SK-N-SH treated with all-trans-retinoic acid at 6 μM for 48 hours (cell line): ENCODE data around the gene NEU2.

ENCODE experiments used
- ARNTL ChIP-seq: fragments of 450-650 bp; formaldehyde crosslinking; IDR thresholded peaks from 2 replicates; pipeline ENCODE4 v1.5.0; 2020; ENCODE audit warnings: low read depth, mild to moderate bottlenecking, moderate library complexity, borderline replicate concordance
- BACH2 ChIP-seq: fragments of 250-450 bp; sonication (Bioruptor Pico); IDR thresholded peaks from 2 replicates; pipeline ENCODE4 v1.9.0; 2021; ENCODE audit warnings: mild to moderate bottlenecking, borderline replicate concordance
- CSDC2 ChIP-seq: fragments of 250-450 bp; sonication (Bioruptor Pico); IDR thresholded peaks from 2 replicates; pipeline ENCODE4 v1.5.0; 2020; ENCODE audit warnings: mild to moderate bottlenecking, moderate library complexity
- GLIS3 ChIP-seq: fragments of 250-450 bp; sonication (Bioruptor Pico); IDR thresholded peaks from 2 replicates; pipeline ENCODE4 v1.5.0; 2020; ENCODE audit warnings: mild to moderate bottlenecking, moderate library complexity
- SNAI2 ChIP-seq: fragments of 250-450 bp; sonication (Bioruptor Pico); IDR thresholded peaks from 2 replicates; pipeline ENCODE4 v1.5.0; 2020; ENCODE audit warnings: mild to moderate bottlenecking, moderate library complexity
- TCF4 ChIP-seq: fragments of 250-450 bp; sonication (Bioruptor Pico); IDR thresholded peaks from 2 replicates; pipeline ENCODE4 v1.8.0; 2021; ENCODE audit warnings: mild to moderate bottlenecking, moderate library complexity, borderline replicate concordance
- TOX ChIP-seq: fragments of 250-450 bp; sonication (Bioruptor Pico); IDR thresholded peaks from 2 replicates; pipeline ENCODE4 v1.8.0; 2021; ENCODE audit warnings: mild to moderate bottlenecking, moderate library complexity, borderline replicate concordance
- ZC3H10 ChIP-seq: fragments of 250-450 bp; sonication (Bioruptor Pico); IDR thresholded peaks from 2 replicates; pipeline ENCODE4 v1.5.1; 2021; ENCODE audit warnings: mild to moderate bottlenecking, moderate library complexity
- ZFP3 ChIP-seq: fragments of 250-450 bp; sonication (Bioruptor Pico); IDR thresholded peaks from 2 replicates; pipeline ENCODE4 v1.5.0; 2020; ENCODE audit warnings: mild to moderate bottlenecking, moderate library complexity
- ZFP30 ChIP-seq: fragments of 450-650 bp; formaldehyde crosslinking; IDR thresholded peaks from 2 replicates; pipeline ENCODE4 v1.5.0; 2022; ENCODE audit warnings: mild to moderate bottlenecking, moderate library complexity
- ZNF70 ChIP-seq: fragments of 450-650 bp; formaldehyde crosslinking; IDR thresholded peaks from 2 replicates; pipeline ENCODE4 v1.5.0; 2020; ENCODE audit warnings: mild to moderate bottlenecking, moderate library complexity
- TF ChIP-seq, protein P1 (sequence below): fragments of 250-450 bp; sonication (Bioruptor Pico); IDR thresholded peaks from 2 replicates; pipeline ENCODE4 v1.5.0; 2020; ENCODE audit warnings: mild to moderate bottlenecking, moderate library complexity
- TF ChIP-seq, protein P2 (sequence below): fragments of 250-450 bp; sonication (Bioruptor Pico); IDR thresholded peaks from 2 replicates; pipeline ENCODE4 v1.8.0; 2021; ENCODE audit warnings: low read depth, mild to moderate bottlenecking, moderate library complexity, borderline replicate concordance
- TF ChIP-seq, protein P3 (sequence below): fragments of 250-450 bp; sonication (Bioruptor Pico); IDR thresholded peaks from 2 replicates; pipeline ENCODE4 v1.5.1; 2020; ENCODE audit warnings: low read depth, mild to moderate bottlenecking, moderate library complexity

DNA sequence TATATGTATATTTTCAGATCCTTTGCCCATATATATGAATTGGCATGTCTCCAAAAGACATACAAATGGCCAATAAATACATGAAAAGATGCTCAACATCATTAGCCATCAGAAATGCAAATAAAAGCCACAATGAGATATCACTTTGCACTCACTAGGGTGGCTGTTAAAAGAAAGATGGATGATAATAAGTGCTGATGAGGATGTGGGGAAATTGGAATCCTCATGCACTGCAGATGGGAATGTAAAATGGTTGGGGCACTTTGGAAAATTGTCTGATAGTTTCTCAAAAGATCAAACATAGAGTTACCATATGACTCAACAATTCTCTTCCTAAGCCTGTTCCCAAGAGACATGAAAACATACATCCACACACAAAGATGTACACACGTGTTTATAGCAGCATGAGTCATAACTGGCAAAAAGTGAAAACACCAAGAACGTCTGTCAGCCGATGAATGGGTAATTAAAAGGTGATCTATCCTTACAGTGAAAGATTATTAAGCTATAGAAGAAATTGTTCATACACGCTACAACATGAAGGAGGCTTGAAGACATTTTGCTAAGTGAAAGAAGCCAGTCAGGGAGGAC lies 39.1 kb upstream of the NEU2 start:
- TF ChIP-seq ZFP30 (CRISPR knock-in tag), result no peak
- no peak for TF ChIP-seq GLIS3
- TF ChIP-seq ARNTL (CRISPR knock-in tag), result no peak
- no peak for TF ChIP-seq CSDC2 (CRISPR knock-in tag)
- TF ChIP-seq, protein P1, sequence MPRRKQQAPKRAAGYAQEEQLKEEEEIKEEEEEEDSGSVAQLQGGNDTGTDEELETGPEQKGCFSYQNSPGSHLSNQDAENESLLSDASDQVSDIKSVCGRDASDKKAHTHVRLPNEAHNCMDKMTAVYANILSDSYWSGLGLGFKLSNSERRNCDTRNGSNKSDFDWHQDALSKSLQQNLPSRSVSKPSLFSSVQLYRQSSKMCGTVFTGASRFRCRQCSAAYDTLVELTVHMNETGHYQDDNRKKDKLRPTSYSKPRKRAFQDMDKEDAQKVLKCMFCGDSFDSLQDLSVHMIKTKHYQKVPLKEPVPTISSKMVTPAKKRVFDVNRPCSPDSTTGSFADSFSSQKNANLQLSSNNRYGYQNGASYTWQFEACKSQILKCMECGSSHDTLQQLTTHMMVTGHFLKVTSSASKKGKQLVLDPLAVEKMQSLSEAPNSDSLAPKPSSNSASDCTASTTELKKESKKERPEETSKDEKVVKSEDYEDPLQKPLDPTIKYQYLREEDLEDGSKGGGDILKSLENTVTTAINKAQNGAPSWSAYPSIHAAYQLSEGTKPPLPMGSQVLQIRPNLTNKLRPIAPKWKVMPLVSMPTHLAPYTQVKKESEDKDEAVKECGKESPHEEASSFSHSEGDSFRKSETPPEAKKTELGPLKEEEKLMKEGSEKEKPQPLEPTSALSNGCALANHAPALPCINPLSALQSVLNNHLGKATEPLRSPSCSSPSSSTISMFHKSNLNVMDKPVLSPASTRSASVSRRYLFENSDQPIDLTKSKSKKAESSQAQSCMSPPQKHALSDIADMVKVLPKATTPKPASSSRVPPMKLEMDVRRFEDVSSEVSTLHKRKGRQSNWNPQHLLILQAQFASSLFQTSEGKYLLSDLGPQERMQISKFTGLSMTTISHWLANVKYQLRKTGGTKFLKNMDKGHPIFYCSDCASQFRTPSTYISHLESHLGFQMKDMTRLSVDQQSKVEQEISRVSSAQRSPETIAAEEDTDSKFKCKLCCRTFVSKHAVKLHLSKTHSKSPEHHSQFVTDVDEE (CRISPR knock-in tag), result no peak
- no peak for TF ChIP-seq ZNF70 (CRISPR knock-in tag)
- no peak for TF ChIP-seq TCF4 (CRISPR knock-in tag)
- TF ChIP-seq, protein P2, sequence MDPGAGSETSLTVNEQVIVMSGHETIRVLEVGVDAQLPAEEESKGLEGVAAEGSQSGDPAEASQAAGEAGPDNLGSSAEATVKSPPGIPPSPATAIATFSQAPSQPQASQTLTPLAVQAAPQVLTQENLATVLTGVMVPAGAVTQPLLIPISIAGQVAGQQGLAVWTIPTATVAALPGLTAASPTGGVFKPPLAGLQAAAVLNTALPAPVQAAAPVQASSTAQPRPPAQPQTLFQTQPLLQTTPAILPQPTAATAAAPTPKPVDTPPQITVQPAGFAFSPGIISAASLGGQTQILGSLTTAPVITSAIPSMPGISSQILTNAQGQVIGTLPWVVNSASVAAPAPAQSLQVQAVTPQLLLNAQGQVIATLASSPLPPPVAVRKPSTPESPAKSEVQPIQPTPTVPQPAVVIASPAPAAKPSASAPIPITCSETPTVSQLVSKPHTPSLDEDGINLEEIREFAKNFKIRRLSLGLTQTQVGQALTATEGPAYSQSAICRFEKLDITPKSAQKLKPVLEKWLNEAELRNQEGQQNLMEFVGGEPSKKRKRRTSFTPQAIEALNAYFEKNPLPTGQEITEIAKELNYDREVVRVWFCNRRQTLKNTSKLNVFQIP (CRISPR knock-in tag), result no peak
- no peak for TF ChIP-seq ZC3H10 (CRISPR knock-in tag)
- TF ChIP-seq BACH2 (CRISPR knock-in tag), result no peak
- TF ChIP-seq TOX (CRISPR knock-in tag), result no peak
- TF ChIP-seq SNAI2, result no peak
- no peak for TF ChIP-seq ZFP3 (CRISPR knock-in tag)
- TF ChIP-seq, protein P3, sequence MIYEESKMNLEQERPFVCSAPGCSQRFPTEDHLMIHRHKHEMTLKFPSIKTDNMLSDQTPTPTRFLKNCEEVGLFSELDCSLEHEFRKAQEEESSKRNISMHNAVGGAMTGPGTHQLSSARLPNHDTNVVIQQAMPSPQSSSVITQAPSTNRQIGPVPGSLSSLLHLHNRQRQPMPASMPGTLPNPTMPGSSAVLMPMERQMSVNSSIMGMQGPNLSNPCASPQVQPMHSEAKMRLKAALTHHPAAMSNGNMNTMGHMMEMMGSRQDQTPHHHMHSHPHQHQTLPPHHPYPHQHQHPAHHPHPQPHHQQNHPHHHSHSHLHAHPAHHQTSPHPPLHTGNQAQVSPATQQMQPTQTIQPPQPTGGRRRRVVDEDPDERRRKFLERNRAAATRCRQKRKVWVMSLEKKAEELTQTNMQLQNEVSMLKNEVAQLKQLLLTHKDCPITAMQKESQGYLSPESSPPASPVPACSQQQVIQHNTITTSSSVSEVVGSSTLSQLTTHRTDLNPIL (CRISPR knock-in tag), result no peak
